Measurements from ENCODE around the gene ARHGAP31. TPM values are rescaled to one million over a fixed set of nuclear protein-coding genes. Genes with fewer than 3 reads are reported as not detected.

ARHGAP31 gene
- total RNA-seq, 1 experiment from 2014 or later = 1.4 TPM

GRCh38 chr3:119375106-119375505 lies 80.9 kb downstream of the ARHGAP31 start:
- no peak for DNase-seq (ENCODE audit: extremely low read depth, low read depth)

DNA sequence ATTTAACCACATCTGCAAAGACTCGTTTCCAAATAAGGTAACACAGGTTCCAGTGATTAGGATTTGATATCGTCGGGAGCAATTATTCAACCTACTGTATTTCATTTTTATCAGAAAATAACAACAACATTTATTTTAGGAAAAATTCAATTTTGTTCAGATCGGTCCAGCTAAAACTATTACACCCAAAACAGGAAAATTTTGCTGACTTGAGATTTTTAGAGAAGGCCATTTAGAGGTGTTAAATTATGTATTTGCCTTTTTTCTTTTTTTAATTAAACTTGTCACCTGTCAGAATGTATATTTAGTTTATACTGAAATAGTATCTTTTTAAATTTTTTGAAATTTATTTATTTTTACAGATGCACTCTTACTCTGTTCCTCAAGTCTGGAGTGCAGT lies 81.3 kb downstream of the ARHGAP31 start:
- DNase-seq (ENCODE audit: extremely low read depth, low read depth) = no peak

DNA sequence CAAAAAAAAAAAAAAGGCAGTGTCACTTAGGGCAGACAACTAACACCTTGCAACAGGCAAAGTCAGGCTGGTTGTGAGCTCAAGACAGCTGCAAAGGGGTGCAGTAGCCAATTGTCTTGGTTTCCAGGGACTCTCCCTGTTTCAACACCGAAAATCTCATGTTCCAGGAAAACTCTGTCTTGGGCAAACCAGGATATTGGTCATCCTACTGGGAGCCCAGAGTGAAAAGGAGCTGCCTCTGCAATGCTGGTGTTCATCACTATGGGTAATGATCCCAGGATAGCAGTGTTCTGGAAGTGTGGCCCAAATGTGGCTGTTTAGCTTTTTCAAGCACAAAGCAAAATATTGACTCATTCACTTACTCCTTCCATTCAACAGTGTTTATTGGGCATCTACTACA lies 82.6 kb downstream of the ARHGAP31 start:
- DNase-seq (ENCODE audit: extremely low read depth, low read depth) = no peak

DNA sequence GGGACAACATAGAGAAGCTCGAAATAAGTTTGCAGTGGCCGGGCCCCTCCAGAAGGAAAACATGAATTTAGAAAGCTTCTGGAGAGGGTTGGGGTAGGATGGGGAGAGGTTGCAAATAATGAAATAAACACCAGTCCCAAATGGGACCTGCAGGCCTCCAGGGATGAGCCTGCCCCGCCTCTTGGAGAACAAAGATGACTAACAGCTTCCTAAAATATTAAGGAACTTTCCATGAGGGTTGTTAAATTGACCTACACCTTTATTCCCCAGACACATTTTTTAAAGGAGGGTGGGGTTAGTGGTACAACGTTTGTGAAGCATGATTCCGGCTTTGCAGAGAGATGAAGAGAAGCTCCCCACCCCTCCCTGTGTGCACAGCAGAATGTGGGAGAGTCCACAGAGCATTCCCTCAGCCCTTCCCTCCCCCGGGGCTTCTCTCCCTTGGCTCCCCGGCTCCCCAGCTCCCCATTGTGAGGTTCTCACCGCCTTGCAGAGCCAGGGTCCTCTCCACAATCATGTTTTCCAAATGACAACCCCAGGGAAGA lies 84.1 kb downstream of the ARHGAP31 start:
- DNase-seq (ENCODE audit: extremely low read depth, low read depth) = no peak

DNA sequence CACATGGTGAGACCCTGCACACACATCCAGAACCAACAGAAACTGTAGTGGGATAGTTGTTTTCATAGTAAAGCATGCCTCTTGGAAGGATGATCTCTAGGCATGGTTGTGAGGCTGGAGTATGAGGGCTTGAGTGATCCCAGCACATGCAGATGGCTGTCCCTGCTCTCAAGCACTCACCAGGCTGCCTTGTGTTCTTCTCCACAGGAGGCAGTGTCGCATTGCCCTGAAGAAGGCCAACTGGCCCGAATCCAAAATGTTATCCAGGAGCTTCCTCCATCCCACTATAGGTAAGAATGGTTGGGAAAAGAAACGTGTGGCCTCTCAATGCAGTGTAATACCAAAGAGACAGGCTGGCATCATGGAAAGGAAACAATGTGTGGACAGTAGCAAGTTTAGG lies 86.5 kb downstream of the ARHGAP31 start:
- DNase-seq (ENCODE audit: extremely low read depth, low read depth) = no peak

DNA sequence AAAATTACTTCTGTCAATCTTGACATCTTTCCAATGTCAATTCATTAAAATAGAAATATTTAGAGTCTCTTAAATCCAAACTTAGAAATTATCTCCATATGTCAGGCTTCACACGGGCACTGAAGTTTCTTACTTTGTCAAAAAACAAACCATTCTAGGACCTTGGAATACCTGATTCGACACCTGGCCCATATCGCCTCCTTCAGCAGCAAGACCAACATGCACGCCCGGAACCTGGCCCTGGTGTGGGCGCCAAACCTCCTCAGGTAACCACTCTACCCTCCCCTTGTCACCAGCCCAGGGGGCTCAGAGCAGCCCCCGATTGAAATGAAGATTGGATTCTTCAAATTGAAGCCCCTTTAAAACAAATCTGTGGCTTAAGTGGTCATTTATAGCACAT lies 88.0 kb downstream of the ARHGAP31 start:
- DNase-seq (ENCODE audit: extremely low read depth, low read depth) = no peak

- no peak for DNase-seq (ENCODE audit: extremely low read depth, low read depth)
Measured at GRCh38 chr3:119388577-119388976, 94.4 kb downstream of the ARHGAP31 start.

- DNase-seq (ENCODE audit: extremely low read depth, low read depth) = no peak
Measured at GRCh38 chr3:119395923-119396358, 101.8 kb downstream of the ARHGAP31 start.

DNA sequence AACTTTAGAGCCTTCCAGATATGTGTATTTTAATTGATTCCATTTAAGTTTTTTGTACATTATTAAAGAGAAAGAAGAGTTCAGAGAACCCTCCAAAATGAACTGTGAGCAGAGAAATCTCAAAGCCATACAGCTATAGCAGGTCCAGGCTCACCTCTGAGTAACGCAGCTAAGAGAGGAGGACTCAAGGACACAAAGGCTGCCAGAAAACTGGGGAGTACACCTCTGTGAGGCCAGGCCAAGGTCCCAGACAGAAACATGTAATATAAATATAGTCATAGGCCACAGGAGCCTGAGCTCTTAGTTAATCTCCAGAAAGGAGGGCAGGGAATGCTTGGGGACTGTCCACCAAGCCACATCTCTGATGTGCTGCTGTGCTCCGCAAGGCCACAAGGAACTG lies 102.7 kb downstream of the ARHGAP31 start:
- DNase-seq (ENCODE audit: extremely low read depth, low read depth) = no peak

- no peak for DNase-seq (ENCODE audit: extremely low read depth, low read depth)
Measured at GRCh38 chr3:119400466-119400865, 106.3 kb downstream of the ARHGAP31 start.

DNA sequence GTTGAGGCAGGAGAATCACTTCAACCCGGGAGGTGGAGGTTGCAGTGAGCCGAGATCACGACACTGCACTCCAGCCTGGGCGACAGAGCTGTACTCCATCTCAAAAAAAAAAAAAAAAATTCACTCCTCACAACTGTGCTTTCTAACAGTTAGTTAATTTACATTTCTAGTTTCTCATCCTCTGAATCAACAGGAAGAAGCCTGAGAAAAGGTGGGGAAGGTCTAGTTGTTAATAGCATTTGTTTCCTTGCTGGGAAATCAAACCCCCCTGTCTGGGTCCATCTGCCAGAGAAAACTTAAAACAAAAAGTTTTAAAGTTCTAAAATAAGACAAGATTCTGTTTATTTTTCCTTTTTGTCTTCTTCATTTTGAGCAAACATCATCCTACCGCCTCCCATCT lies 106.9 kb downstream of the ARHGAP31 start:
- no peak for DNase-seq (ENCODE audit: extremely low read depth, low read depth)

DNA sequence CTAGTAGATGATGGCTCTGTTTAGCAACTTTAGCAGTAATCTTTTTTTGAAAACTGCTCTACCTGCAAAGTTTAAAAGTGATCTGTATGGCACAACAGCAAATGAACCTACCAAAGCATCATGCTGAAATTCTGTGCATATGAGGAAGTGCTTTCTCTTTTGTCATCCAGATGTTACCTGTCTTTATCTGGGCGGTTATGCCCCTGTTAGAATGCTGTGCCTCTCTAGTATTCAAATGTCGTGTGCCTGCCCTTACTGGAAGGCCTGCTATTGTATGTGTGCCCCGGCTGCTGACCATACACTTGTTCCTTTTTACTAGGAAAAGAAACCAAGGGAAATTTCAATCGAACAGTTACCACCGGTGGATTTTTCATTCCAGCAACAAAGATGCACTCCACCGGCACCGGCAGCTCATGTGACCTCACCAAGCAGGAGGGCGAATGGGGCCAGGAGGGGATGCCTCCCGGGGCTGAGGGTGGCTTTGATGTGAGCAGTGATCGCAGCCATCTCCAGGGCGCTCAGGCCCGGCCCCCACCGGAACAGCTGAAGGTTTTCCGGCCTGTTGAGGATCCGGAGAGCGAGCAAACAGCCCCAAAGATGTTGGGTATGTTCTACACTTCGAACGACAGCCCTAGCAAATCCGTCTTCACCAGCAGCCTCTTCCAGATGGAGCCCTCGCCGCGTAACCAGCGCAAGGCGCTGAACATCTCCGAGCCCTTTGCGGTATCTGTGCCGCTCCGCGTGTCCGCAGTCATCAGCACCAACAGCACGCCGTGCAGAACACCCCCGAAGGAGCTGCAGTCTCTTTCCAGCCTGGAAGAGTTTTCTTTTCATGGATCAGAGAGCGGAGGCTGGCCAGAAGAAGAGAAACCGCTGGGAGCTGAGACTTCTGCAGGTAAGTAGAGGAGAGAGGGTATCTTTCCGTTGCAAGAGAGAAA lies 107.6 kb downstream of the ARHGAP31 start:
- no peak for DNase-seq (ENCODE audit: extremely low read depth, low read depth)

DNA sequence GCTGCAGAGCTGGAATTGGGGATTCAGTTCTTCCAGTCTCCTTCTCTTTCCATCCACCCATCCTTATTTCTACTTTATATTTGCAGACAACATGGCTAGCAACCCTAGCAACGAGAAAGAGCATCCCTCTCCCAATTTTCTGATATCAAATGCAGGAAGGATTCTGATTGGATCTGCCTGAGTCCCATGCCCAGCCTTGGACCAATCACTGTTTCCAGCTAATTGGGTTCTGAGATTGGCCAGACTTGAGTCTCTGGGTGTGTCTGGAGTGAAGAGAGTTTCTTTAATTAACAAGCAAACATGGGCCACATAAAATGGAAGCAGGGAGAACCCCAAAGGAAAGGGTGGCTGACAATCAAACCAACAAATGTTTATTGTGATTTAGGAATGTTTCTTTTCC lies 108.6 kb downstream of the ARHGAP31 start:
- DNase-seq (ENCODE audit: extremely low read depth, low read depth) = no peak

- DNase-seq (ENCODE audit: extremely low read depth, low read depth) = no peak
Measured at GRCh38 chr3:119403201-119403600, 109.0 kb downstream of the ARHGAP31 start.

DNA sequence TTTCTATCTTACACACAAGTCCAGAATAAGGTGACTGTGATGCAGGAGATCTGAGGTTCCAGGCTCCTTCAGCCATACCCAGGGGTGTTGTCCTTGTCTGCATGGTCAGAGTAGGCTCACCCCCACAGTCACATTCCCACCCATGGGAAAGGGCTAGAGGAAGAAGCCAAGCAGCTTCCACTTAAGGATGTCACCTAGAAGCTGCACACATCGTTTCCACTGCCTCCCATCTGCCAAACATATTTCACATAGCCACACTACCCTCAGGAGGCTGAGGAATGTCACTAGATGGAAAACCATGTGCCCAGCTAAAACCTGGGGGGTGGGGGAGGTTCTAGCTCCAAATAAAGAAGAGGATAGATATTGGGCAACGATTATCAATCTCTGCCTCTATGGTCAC lies 111.1 kb downstream of the ARHGAP31 start:
- DNase-seq (ENCODE audit: extremely low read depth, low read depth) = no peak

GRCh38 chr3:119408243-119408950 lies 114.2 kb downstream of the ARHGAP31 start:
- DNase-seq (ENCODE audit: extremely low read depth, low read depth) = no peak

GRCh38 chr3:119409844-119410243 lies 115.7 kb downstream of the ARHGAP31 start:
- DNase-seq (ENCODE audit: extremely low read depth, low read depth) = no peak

DNA sequence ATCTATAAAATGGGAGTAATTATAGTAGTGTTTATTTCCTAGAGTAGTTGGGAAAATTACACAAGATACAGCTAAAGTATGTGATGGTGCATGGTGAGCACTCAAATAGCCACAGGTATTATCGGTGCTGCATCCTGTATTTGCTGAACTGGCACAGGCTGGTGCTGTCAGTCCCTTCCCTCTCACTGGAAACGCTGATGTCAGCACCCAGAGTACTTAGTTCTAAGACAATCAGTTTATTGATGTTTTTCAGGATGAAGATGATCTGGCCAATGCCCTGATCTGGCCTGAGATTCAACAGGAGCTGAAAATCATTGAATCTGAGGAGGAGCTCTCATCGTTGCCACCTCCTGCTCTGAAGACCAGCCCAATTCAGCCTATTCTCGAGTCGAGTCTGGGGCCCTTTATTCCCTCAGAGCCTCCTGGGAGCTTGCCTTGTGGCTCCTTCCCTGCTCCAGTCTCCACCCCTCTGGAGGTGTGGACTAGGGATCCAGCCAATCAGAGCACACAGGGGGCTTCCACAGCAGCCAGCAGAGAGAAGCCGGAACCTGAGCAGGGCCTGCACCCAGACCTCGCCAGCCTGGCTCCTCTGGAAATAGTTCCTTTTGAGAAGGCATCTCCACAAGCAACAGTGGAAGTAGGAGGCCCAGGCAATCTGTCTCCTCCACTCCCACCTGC lies 119.6 kb downstream of the ARHGAP31 start:
- DNase-seq (ENCODE audit: extremely low read depth, low read depth) = no peak

- no peak for DNase-seq (ENCODE audit: extremely low read depth, low read depth)
Measured at GRCh38 chr3:119416873-119417272, 122.7 kb downstream of the ARHGAP31 start.

DNA sequence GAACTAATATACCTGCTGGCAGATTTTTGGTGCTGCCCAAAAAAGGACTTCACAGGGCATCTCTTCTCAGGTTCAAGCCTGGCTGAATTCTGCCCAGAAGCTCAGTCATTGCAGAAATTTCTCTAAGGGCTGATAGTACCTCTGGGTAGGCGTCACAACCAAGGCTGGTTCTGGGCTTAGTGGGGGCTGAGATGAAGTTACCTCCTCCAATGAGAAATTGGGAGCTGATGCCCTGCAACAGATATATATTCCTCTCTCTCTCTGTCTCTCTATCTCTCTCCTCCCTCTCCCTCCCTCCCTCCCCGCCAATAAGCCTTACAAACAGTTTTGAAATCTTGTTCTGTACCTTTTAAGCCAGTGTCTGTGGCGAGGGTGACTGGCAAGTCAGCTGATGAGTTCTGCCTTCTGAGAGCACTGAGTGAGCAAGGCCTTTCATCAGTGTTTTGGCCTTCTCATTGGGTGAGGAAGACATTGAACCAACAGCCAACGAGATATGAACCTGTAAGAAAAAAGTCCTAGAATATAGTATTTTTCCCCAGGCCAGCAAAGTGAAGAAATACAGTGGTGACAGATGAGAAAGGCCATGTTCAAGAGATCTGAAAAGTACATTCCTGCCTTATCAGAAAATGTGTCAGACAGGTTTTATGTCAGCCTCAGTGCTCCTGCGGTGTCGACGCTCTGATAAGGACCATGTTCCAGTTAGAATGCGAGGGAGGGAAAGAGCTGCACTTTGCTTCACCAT lies 123.8 kb downstream of the ARHGAP31 start:
- DNase-seq (ENCODE audit: extremely low read depth, low read depth) = no peak
